WTC11 (cell line): ENCODE results near the gene SLC9A4. TPM values are rescaled to one million over a fixed set of nuclear protein-coding genes. Genes with fewer than 3 reads are reported as not detected.

ENCODE experiments used
- ATAC-seq: fragments of 200-7000 bp; cut with Tn5 transposase; 2 replicates; pipeline ENCODE4 v1.10.0; 2021; ENCODE audit warnings: mild to moderate bottlenecking, moderate library complexity
- CTCF ChIA-PET: fragments of 300-600 bp; sonication (Branson Sonifier 250); formaldehyde crosslinking; loops from one replicate; lab custom pipeline; 2021; ENCODE audit warnings: antibody characterized with exemption; lab: Charles Lee
- POLR2A ChIA-PET: fragments of 350-600 bp; sonication (Branson Sonifier 250); formaldehyde crosslinking; loops from one replicate; lab custom pipeline; 2021; ENCODE audit warnings: antibody characterized with exemption; lab: Charles Lee
- DNase-seq: peaks from one replicate; pipeline ENCODE4 v3.0.0; 2021; ENCODE audit warnings: low spot score
- H3K27ac Mint-ChIP-seq: 2 replicates; pipeline ENCODE4 v1.8.0; 2021; ENCODE audit warnings: mixed read lengths
- H3K27me3 Mint-ChIP-seq: 2 replicates; pipeline ENCODE4 v1.8.0; 2021; ENCODE audit warnings: low read depth, mild to moderate bottlenecking, moderate library complexity, mixed read lengths
- H3K36me3 Mint-ChIP-seq: 2 replicates; pipeline ENCODE4 v1.8.0; 2021; ENCODE audit warnings: mixed read lengths
- H3K4me1 Mint-ChIP-seq: 2 replicates; pipeline ENCODE4 v1.8.0; 2022; ENCODE audit warnings: mixed read lengths
- H3K4me3 Mint-ChIP-seq: 2 replicates; pipeline ENCODE4 v1.8.0; 2021; ENCODE audit warnings: mild to moderate bottlenecking, moderate library complexity, mixed read lengths
- H3K9me3 Mint-ChIP-seq: 2 replicates; pipeline ENCODE4 v1.8.0; 2021; ENCODE audit warnings: mixed read lengths
- ATF3 ChIP-seq: sonication (generic); formaldehyde crosslinking; conservative IDR thresholded peaks from 2 replicates; pipeline ENCODE4 v1.8.1; 2022; ENCODE audit warnings: mild to moderate bottlenecking, missing genetic modification reagents
- CREB1 ChIP-seq: sonication (generic); formaldehyde crosslinking; IDR thresholded peaks from 2 replicates; pipeline ENCODE4 v1.8.0; 2023; ENCODE audit warnings: mild to moderate bottlenecking, missing genetic modification reagents
- NFATC4 ChIP-seq: fragments of 250-450 bp; sonication (Bioruptor Pico); IDR thresholded peaks from 2 replicates; pipeline ENCODE4 v1.9.0; 2021; ENCODE audit warnings: mild to moderate bottlenecking
- OVOL2 ChIP-seq: fragments of 250-450 bp; sonication (Bioruptor Pico); IDR thresholded peaks from 2 replicates; pipeline ENCODE4 v1.9.0; 2021; ENCODE audit warnings: mild to moderate bottlenecking, borderline replicate concordance
- ZNF138 ChIP-seq: sonication (generic); formaldehyde crosslinking; conservative IDR thresholded peaks from 2 replicates; pipeline ENCODE4 v1.8.1; 2022; ENCODE audit warnings: mild to moderate bottlenecking, moderate library complexity, missing genetic modification reagents
- ZNF263 ChIP-seq: sonication (generic); formaldehyde crosslinking; IDR thresholded peaks from 2 replicates; pipeline ENCODE4 v1.8.1; 2022; ENCODE audit warnings: low read depth, mild to moderate bottlenecking, moderate library complexity, missing genetic modification reagents
- ZNF512 ChIP-seq: sonication (generic); formaldehyde crosslinking; IDR thresholded peaks from 2 replicates; pipeline ENCODE4 v1.8.1; 2022; ENCODE audit warnings: missing genetic modification reagents, borderline replicate concordance
- total RNA-seq: library from RNA; stranded (reverse); gene quantifications from 3 replicates; pipeline ENCODE4 v1.2.3, GENCODE V29; 2021
- TF ChIP-seq, protein P1 (sequence below): fragments of 250-450 bp; sonication (Bioruptor Pico); conservative IDR thresholded peaks from 2 replicates; pipeline ENCODE4 v1.9.0; 2021; ENCODE audit warnings: mild to moderate bottlenecking
- TF ChIP-seq, protein P2 (sequence below): sonication (generic); formaldehyde crosslinking; IDR thresholded peaks from 2 replicates; pipeline ENCODE4 v1.8.1; 2023; ENCODE audit warnings: mild to moderate bottlenecking, missing genetic modification reagents
- TF ChIP-seq, protein P3 (sequence below): sonication (generic); formaldehyde crosslinking; IDR thresholded peaks from 2 replicates; pipeline ENCODE4 v1.8.1; 2022; ENCODE audit warnings: mild to moderate bottlenecking, missing genetic modification reagents, moderate library complexity, borderline replicate concordance
- TF ChIP-seq, protein P4 (sequence below): sonication (generic); formaldehyde crosslinking; IDR thresholded peaks from 2 replicates; pipeline ENCODE4 v1.8.1; 2023; ENCODE audit warnings: mild to moderate bottlenecking, missing genetic modification reagents, moderate library complexity

SLC9A4 gene
- total RNA-seq, 1 experiment from 2014 or later: 0.11 TPM

DNA sequence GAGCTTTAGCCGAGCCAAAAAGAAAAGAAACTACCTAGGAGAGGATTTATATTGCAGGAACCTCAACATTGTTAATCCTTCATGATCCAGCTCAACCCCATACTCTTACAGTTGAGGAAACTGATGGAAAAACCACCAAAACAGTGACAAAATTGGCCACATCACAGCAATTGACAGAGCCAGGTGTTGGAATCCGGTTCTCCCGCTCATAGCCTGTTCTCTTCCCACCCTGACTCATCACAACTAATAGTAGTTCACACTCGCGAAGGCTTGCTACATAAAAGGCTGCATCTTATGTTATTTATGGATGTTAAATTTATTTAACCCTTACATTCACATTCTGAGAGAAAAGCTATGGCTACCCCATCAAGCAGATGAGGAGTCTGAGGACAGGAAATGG, 33.7 kb downstream of the SLC9A4 start (continued):
- TF ChIP-seq, protein P1, sequence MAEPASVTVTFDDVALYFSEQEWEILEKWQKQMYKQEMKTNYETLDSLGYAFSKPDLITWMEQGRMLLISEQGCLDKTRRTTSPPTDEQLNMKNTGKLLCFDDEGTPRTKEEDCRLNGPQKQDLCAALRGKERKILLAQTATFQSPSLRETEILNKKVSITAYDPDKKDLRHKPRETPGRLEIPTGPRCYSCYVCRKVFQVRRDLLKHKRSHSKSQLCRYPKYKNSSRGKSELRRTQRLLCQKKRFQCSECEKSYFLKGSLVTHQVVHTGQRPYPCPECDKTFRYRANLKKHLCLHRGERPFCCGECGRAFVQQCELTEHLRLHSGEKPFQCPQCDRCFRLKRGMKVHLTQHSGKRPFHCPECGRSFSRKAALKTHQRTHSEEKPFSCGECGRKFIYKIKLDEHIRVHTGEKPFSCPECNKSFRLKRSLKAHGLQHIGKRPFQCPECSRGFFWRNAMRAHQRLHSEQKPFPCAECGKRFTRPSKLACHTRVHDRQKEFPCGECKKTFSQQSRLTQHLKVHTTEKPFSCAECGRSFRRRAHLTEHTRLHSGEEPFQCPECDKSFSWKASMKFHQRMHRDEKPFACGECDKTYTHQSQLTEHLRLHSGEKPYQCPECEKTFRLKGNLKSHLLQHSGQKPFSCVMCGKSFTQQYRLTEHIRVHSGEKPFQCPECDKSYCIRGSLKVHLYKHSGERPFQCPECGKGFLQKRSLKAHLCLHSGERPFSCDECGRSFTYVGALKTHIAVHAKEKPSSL (CRISPR knock-in tag): no peak

DNA sequence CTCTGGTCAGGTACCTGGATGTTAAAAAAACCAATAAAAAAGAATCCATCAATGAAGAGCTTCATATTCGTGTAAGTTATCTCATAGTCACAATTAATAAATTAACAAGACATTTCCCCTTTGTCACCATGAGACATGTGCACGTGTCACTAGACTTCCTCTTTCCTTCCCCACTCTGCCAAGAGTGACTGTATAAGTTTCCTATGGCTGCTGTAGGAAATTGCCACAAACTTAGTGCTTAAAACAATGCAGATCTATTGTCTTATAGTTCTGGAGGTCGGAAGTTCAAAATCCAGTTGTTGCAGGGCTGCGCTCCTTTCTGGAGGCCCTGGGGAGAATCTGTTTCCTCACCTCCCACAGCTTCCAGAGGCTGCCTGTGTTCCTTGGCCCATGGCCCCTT, 35.8 kb downstream of the SLC9A4 start:
- H3K4me3 Mint-ChIP-seq: no peak overlapping the region
- no peak overlapping the region for H3K27ac Mint-ChIP-seq
- ChIA-PET CTCF (no interaction called here), POLR2A (no interaction called here)
- H3K36me3 Mint-ChIP-seq: no peaks in the 10 kb centered on the region
- no peak for ATAC-seq
- H3K9me3 Mint-ChIP-seq: peaks cover 17% of the 10 kb centered on the region
- peaks cover 16% of the 10 kb centered on the region for H3K4me1 Mint-ChIP-seq
- DNase-seq: no peak
- H3K27me3 Mint-ChIP-seq: no peaks in the 10 kb centered on the region
- TF ChIP-seq OVOL2 (CRISPR knock-in tag) (no peak), ATF3 (no peak), NFATC4 (CRISPR knock-in tag) (no peak), CREB1 (CRISPR knock-in tag) (no peak), ZNF512 (CRISPR knock-in tag) (no peak)
- TF ChIP-seq, protein P2, sequence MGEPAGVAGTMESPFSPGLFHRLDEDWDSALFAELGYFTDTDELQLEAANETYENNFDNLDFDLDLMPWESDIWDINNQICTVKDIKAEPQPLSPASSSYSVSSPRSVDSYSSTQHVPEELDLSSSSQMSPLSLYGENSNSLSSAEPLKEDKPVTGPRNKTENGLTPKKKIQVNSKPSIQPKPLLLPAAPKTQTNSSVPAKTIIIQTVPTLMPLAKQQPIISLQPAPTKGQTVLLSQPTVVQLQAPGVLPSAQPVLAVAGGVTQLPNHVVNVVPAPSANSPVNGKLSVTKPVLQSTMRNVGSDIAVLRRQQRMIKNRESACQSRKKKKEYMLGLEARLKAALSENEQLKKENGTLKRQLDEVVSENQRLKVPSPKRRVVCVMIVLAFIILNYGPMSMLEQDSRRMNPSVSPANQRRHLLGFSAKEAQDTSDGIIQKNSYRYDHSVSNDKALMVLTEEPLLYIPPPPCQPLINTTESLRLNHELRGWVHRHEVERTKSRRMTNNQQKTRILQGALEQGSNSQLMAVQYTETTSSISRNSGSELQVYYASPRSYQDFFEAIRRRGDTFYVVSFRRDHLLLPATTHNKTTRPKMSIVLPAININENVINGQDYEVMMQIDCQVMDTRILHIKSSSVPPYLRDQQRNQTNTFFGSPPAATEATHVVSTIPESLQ: no peak
- TF ChIP-seq, protein P3, sequence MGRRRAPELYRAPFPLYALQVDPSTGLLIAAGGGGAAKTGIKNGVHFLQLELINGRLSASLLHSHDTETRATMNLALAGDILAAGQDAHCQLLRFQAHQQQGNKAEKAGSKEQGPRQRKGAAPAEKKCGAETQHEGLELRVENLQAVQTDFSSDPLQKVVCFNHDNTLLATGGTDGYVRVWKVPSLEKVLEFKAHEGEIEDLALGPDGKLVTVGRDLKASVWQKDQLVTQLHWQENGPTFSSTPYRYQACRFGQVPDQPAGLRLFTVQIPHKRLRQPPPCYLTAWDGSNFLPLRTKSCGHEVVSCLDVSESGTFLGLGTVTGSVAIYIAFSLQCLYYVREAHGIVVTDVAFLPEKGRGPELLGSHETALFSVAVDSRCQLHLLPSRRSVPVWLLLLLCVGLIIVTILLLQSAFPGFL: no peak
- TF ChIP-seq, protein P4, sequence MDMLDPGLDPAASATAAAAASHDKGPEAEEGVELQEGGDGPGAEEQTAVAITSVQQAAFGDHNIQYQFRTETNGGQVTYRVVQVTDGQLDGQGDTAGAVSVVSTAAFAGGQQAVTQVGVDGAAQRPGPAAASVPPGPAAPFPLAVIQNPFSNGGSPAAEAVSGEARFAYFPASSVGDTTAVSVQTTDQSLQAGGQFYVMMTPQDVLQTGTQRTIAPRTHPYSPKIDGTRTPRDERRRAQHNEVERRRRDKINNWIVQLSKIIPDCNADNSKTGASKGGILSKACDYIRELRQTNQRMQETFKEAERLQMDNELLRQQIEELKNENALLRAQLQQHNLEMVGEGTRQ (CRISPR knock-in tag): no peak

GRCh38 chr2:102509749-102510148, 36.7 kb downstream of the SLC9A4 start:
- no peak for TF ChIP-seq ZNF263 (CRISPR knock-in tag)
- TF ChIP-seq ZNF138: no peak
- TF ChIP-seq, all 79 proteins: peak for 0
- ATAC-seq: no peak
- DNase-seq: no peak
- Mint-ChIP-seq H3K4me3 (no peak overlapping the region), H3K27ac (no peak overlapping the region), H3K4me1 (peaks cover 18% of the 10 kb centered on the region), H3K27me3 (no peaks in the 10 kb centered on the region), H3K36me3 (no peaks in the 10 kb centered on the region), H3K9me3 (peaks cover 17% of the 10 kb centered on the region)
- ChIA-PET CTCF (no interaction called here), POLR2A (no interaction called here)
